Measurements from ENCODE around the gene BMERB1.
A peak's percentile ranks its signal among the peaks of the same experiment; 100 is the strongest.
"Not testable (repeated sequence)": the region's sequence is repeated elsewhere in the genome, so short reads cannot be mapped to it uniquely, and the experiment has no call there.

The BMERB1 gene

DNA sequence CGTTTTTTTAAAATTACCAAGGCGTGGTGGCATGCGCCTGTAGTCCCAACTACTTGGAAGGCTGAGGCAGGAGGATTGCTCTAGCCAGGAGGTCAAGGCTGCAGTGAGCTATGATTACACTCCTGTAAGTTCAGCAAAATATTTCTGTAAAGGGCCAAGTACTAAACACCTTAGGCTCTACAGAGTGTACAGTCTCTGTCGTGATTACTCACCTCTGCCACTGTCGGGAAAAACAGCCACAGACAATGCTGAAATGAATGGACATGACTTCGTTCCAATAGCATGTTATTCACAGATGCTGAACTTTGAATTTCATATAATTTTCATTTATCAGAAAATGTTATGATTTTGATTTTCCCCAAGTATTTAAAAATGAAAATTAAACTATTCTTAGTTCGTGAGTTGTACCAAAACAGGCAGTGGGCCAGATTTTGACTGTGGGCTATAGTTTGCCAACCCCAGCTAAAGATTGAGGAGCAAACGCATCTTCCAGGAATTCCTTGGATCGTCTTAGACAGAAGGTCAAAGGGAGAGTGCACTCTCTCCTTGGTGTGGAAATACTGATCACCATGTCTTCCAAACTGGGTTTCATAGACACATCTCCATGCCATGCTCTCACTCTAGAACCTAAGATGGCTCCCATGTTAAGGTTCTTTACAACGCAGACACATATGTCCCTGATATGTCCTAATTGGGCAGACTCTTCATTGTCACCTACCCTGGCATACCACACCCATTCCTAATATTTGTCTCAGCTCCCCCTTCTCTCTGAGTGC is 119.1 kb downstream of the BMERB1 start:
- DNase-seq (ENCODE audit: low read depth in 1 of 2, low spot score in 1 of 2), result no peak

DNA sequence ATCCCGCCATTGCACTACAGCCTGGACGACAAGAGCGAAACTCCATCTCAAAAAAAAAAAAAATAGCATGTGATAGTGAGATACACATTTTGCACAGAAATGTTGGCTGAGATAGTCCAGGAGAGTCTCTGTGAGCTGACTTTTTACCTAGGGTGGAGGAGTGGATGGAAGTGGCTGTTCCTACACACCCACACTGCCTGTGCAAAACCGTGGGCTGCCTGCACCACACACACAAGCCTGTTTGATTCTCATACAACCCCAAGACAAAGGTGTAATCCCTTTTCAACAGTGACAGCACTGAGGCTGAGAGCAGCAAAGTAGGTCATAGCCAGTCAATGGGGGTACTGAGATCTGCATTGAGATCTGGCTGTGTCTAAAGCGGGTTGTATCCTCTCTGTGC is 121.7 kb downstream of the BMERB1 start:
- no peak for DNase-seq (ENCODE audit: low read depth in 1 of 2, low spot score in 1 of 2)

GRCh38 chr16:15557258-15557657 is 122.9 kb downstream of the BMERB1 start:
- DNase-seq (ENCODE audit: low read depth in 1 of 2, low spot score in 1 of 2), result no peak

- no peak for DNase-seq (ENCODE audit: low read depth in 1 of 2, low spot score in 1 of 2)
These were observed 124.8 kb downstream of the BMERB1 start for GRCh38 chr16:15559176-15559575.

DNA sequence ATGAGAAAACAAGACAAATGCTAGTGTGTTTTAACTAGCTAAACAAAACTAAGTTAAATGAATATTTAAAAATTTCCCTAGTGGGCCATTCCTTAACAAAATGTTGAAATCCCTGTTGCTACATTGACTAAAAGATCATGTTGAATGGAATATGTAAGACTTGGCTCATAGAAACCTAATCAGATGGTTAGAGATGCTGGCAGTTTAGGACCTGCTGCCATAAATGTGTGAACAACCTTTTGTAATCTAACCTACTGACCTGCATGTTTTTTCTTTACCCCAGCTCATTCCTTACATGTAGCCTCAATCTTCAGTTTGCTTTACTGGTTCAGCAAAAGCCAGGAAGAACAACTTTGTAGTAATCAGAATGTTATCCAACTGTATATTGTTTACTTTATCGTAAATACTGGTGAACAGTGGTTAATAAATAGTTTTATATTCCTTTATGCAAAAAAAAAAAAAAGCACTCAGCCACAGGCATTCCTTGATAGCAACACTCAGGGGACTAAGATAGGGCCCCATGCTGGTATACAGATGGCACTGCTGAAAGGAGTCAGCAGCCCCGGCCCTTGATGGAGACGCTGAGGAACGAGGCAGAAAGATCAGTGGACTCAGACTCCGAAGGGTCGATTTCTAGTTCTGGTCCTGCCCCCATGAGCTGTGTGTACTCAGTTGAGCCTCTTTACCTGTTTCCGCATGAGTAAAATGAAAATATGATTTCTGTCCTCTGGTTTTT is 130.4 kb downstream of the BMERB1 start:
- DNase-seq (ENCODE audit: low read depth in 1 of 2, low spot score in 1 of 2), result no peak

DNA sequence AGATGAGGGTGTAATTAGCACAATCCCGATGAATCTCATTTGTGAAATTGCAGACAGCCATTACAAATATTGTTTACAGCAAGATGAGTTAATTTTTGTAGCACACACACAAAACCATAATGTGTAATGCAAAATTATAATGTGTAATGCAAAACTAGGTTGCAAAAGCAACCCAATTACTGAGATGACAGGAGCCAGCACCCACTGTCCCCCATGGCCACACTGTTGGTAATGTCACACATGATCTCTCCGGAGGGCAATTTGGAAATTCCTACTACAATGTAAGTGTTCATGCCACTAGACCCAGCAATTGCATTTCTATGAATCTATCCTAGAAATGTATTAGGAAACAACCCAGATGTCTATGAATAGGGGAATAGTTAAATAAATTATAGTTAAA is 131.7 kb downstream of the BMERB1 start:
- DNase-seq (ENCODE audit: low read depth in 1 of 2, low spot score in 1 of 2), result no peak

DNA sequence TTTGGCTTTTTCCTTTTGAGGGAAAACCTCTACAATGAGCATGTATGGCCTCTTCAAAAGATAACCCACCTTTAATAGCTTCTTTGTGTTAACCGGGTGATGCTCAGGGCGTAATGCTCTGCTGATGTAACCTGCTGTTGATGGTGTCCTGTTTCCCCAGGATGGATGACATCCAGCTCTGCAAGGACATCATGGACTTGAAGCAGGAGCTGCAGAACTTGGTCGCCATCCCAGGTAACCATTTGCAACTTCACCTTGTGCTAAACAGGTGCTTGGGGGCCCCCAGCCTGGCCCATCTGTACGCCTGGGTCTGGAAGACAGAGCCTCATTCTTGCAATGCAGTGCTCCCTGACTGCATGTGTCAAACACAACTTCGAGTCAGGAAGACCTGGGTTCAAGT is 133.4 kb downstream of the BMERB1 start:
- no peak for DNase-seq (ENCODE audit: low read depth in 1 of 2, low spot score in 1 of 2)

- DNase-seq (ENCODE audit: low read depth in 1 of 2, low spot score in 1 of 2), result not testable (repeated sequence)
These were observed 136.3 kb downstream of the BMERB1 start for GRCh38 chr16:15570666-15571065.

DNA sequence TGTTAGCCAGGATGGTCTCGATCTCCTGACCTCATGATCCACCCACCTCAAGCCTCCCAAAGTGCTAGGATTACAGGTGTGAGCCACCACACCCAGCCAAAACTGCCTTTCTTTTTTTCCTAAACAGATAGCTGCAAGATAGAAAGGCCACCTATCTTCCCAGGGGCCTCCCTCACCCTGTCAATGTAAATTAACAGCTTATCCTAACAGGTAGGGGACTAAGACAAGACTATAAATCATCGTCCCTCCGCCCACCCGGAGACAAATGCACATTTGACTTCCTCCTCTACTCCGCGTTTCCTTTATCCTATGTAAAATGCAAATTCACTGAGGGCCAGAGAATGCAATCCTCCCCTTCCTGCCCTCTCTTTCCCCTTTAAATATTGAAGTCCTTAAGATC is 137.2 kb downstream of the BMERB1 start:
- no peak for DNase-seq (ENCODE audit: low read depth in 1 of 2, low spot score in 1 of 2)

- peak in 1 of 2 donors; percentile 32 for DNase-seq (ENCODE audit: low read depth in 1 of 2, low spot score in 1 of 2)
These were observed 138.1 kb downstream of the BMERB1 start for GRCh38 chr16:15572329-15573001.

DNA sequence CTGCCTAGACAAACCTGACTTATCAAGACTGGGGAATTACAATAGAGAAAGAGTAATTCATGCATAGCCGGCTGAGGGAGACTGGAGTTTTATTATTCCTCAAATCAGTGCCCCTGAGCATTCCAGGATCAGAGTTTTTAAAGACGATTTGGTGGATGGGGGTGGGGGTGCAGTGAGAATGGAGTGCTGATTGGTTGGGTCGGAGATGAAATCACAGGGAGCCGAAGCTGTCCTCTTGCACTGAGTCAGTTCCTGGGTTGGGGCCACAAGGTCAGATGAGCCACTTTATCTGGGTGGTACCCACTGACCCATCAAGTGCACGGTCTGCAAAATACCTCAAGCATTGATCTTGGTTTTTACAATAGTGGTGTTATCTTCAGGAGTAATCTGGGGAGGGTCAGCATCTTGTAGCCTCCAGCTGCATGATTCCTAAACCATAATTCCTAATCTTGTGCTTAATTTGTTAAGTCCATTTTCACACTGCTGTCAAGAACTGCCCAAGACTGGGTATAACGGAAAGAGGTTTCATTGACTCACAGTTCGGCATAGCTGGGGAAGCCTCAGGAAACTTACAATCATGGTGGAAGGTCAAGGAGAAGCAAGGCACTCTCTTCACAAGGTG is 139.0 kb downstream of the BMERB1 start:
- DNase-seq (ENCODE audit: low read depth in 1 of 2, low spot score in 1 of 2), result no peak

DNA sequence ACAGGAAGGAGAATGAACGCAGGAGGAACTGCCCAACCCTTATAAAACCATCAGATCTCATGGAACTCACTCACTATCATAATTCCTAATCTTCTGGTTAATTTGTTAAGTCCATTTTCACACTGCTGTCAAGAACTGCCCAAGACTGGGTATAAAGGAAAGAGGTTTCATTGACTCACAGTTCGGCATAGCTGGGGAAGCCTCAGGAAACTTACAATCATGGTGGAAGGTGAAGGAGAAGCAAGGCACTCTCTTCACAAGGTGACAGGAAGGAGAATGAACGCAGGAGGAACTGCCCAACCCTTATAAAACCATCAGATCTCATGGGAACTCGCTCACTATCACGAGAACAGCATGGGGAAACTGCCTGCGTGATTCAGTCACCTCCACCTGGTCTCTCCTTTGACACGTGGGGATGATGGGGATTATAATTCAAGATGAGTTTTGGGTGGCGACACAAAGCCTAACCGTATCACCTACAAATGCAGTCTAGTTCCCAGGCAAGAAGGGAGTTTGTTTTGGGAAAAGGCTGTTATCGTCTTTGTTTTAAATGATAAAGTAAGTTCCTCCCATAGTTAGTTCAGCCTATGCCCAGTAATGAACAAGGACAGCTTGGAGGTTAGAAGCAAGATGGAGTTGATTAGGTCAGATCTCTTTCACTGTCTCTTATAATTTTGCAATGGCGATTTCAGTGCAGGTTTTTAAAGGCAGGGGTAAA is 139.7 kb downstream of the BMERB1 start:
- not testable (repeated sequence) for DNase-seq (ENCODE audit: low read depth in 1 of 2, low spot score in 1 of 2)

DNA sequence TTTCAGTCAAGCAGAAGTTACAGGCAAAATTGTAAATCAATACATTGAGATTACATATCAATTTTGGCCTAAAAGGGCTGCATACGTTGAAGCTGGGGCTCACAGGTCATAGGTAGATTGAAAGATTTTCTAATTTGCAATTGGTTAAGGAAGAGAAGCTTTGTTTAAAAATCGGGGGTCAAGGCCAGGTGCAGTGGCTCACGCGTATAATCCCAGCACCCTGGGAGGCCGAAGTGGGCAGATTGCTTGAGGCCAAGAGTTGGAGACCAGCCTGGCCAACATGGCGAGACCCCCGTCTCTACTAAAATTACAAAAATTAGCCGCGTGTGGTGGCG is 140.2 kb downstream of the BMERB1 start:
- DNase-seq (ENCODE audit: low read depth in 1 of 2, low spot score in 1 of 2), result no peak

- no peak for DNase-seq (ENCODE audit: low read depth in 1 of 2, low spot score in 1 of 2)
These were observed 141.1 kb downstream of the BMERB1 start for GRCh38 chr16:15575293-15576049.

DNA sequence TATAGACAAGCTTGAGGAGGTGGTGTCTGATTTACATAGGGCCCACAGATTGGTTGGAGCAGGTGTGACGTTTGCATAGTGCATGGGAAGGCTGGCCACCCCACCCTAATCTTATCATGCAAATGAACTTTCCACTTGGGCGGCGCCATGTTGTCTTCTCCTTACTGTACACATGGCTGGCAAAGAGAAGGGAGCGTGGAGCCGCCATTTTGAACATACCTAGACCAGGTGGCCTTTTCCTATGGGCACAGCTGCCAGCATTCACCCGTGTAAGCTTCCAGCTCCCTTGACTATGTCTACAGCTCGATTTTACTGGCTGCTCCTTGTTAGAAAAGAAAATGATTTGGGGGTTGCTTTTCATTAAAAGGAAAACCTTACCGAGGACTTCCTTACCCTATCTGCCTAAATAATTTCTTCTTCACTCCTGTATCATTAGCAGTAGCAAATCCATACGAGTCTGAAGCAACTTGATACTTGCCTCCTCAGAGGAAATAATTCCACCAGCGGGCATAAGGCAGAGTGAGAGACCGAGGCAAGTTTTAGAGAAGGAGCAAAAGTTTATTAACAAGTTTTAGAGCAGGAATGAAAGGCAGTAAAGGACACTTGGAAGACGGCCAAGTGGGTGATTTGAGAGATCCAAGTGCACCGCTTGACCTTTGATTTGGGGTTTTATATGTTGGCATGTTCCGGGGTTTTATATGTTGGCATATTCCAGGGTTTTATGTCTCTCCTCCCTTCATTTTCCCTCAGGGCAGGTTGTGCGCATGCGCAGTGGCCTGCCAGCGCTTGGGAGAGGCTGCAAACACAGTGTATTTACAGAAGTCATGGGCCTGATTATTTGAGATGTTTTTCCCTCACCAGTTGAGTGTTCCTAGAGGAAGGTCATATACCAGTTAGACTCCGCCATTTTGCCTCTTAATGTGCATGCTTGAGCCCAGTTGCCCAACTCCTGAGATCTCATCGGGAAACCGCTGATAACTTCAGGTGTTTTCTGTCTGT is 142.9 kb downstream of the BMERB1 start:
- DNase-seq (ENCODE audit: low read depth in 1 of 2, low spot score in 1 of 2), result no peak

DNA sequence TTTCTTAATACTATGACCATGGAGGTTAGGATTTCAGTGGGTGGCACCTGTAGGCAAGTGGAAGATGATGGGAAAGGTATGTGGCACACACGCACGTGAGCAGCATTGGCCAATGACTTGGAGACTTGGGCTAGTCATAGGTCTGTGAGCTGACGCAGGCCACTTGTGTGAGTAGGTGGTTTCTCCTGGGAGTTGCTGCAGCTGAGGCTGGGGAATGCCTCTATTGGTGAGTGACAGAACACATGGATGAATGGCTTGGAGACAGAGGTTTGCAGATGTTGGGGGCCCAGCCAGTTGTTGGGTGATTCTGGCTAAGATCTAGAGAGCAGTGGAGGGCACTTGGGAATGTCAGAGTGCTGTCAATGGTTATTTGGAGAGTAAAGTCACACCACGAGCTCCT is 144.4 kb downstream of the BMERB1 start:
- DNase-seq (ENCODE audit: low read depth in 1 of 2, low spot score in 1 of 2), result no peak

GRCh38 chr16:15581127-15581815 is 146.9 kb downstream of the BMERB1 start:
- DNase-seq (ENCODE audit: low read depth in 1 of 2, low spot score in 1 of 2), result no peak

- DNase-seq (ENCODE audit: low read depth in 1 of 2, low spot score in 1 of 2), result no peak
These were observed 149.1 kb downstream of the BMERB1 start for GRCh38 chr16:15583526-15583925.

GRCh38 chr16:15585956-15586355 is 151.6 kb downstream of the BMERB1 start:
- no peak for DNase-seq (ENCODE audit: low read depth in 1 of 2, low spot score in 1 of 2)
